A549 (cell line): ENCODE results near the gene WDR62.

ENCODE experiments used
- CTCF ChIP-seq: fragments of >200 bp; sonication (Bioruptor Twin); formaldehyde crosslinking; IDR thresholded peaks from 3 replicates; pipeline ENCODE4 v1.5.1; 2016
- ELK1 ChIP-seq: fragments of 150-350 bp; IDR thresholded peaks from 2 replicates; pipeline ENCODE4 v1.6.1; 2014; ENCODE audit warnings: low read depth, mild to moderate bottlenecking, low read length

GRCh38 chr19:36093146-36093662, 38.5 kb downstream of the WDR62 start:
- TF ChIP-seq ELK1 (no peak), CTCF (no peak)
